Measurements from ENCODE around the gene GATA5.

Gene GATA5

DNA sequence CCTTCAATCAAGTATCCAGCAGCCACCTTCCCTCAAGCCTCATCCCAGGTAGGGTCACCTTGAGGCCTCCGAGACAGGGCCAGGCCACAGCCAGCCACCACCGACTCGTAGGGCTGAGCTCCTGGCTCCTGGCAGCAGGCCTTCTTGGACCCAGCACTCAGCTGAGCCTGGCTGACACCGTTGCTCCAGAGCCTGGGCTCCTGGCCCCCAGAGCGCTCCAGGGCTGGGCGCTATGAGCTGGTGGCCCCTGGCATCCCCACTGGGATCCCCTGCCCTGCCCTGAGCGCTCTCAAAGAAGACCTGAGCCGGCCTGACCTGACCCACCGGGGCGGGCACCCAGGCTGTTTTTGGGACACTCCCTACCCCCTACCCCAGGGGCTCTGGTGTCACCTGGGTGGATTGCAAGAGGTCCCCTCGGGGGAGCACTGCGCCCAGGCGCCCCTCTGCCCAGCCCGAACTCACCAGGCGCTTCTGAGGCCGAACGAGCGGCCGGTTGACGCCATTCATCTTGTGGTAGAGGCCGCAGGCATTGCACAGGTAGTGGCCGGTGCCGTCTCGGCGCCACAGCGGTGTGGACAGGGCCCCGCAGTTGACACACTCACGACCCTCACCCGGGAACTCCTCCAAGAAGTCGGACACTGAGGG is 2.7 kb downstream of the GATA5 start:
- DNase-seq (ENCODE audit: low spot score): no peak

DNA sequence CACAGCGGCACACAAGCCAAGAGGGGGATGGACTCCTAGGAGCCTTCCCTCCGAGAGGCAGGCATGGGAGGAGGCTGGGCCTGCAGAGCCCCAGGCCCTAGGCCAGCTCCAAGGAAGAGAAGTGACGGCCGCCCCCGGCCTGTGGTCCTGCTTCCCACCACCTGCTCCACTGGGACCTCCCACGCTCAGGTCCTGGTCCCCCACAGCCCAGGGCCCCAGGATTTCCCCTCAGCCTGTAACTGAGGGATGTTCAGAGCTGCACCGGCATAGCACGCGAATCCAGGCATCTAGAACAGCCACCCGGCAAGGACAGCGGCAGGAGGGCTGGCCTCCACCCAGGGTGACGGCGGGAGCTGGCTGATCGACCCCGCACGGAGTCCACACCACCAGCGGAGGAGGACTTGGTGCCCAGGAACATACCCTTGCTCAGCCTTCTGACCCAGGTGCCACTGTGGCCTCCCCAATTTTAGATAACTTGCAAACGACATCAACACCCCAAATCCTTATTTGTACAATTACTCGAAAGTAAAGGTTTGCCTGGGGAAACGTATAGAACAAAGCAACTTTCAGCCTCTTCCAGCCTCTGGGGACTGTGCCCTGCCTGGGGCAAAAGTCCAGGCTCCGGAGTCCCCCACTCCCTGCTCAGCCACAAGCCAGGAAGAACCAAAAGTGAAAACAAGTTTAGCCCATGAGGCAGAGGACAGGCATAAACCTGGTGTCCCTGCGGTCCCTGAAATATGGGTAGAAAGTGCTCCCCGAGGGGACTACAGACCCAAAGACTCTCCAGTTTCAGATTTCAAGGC is 3.5 kb downstream of the GATA5 start:
- no peak for DNase-seq (ENCODE audit: low spot score)

DNA sequence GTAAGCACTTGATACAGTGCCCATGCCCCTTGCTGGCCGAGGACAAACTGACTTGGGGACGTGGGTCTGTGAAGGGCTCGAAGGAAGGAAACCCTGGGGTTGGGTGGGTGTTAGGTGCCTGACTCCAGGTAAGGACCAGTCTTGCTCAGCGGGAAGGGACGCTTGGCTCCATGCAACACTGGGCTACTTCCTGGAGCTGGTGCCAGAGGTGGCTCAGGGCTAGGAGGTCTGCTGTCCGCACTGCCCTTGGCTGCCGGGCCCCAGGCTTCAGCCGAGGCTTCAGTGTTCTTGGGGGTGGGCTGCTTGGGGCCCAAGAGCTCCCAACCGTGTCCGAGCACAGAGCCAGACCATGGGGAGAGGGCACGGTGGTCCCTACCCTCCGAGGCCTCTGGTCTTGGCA is 5.3 kb downstream of the GATA5 start:
- DNase-seq (ENCODE audit: low spot score): no peak

DNA sequence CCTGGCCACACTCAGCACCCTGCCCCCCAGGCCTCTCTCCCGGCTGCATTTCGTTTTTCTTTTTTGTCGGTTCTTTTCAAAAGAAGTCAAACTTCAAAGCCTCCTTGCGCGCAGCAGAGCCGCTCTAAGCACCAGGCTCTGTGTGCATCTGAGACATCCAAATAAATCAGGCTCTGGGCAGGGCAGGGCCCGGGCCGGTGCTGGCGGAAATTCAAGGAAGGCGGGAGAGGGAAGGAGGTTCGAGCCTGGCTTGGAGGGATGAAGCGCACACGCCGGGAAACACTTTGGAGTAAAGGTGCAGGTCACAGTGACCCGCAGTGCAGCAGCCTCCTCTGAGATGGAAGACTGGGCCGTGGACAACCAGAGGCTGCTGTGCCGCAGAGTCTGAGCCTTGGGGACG is 5.8 kb downstream of the GATA5 start:
- no peak for DNase-seq (ENCODE audit: low spot score)

DNA sequence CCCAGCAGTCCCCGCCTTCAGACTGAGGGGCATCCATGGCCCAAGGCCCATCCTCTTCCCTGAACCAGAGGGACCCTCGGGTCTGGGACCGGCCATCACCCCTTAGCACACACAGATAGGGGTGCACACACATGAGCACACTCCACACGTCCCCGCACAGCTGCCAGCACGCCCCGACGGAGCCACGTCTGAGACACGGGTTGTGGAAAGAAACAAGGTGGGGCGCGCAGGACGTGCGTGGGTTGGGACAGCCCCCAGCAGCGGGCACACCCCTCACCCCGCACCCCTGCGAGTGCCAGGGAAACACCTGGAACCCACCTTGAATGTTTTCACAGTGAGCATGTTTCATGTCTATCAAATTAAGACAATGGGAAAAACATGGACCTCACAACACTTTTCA is 6.4 kb downstream of the GATA5 start:
- DNase-seq (ENCODE audit: low spot score): no peak

DNA sequence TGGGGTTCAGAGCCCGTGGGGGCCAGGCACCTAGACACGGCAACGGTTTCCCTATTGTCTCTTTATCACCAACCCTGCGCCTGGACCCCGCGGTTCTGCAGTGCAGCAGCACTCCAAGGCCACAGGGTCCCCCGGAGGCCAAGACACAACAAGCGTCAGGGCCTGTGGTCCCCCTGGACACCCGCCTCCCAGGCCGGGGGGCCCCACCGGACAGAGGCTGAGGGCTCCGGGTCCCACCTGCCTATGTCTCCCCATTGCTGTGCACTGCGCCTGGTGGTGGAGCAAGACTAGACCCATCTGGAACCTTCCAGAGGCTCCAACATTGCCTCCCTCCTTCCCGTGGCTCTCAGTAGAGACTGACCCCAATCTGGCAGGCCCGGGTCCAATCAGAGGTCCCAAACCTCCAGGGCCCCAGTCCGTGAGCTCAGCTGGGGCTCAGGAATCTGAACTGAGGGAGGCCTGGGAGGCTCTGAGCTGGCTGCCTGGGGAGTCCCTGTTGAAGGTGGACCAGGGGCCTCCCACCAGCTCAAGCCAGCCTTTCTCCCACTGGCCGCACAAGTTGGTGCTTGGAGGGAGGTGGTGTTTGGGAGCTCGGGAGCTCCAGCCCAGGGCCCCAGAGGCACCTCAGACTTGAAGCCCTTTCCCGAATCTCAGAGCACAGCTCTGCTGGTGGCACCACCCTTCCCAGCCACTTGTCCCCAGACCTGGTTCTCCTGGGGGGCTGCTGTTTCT is 8.8 kb downstream of the GATA5 start:
- no peak for DNase-seq (ENCODE audit: low spot score)

DNA sequence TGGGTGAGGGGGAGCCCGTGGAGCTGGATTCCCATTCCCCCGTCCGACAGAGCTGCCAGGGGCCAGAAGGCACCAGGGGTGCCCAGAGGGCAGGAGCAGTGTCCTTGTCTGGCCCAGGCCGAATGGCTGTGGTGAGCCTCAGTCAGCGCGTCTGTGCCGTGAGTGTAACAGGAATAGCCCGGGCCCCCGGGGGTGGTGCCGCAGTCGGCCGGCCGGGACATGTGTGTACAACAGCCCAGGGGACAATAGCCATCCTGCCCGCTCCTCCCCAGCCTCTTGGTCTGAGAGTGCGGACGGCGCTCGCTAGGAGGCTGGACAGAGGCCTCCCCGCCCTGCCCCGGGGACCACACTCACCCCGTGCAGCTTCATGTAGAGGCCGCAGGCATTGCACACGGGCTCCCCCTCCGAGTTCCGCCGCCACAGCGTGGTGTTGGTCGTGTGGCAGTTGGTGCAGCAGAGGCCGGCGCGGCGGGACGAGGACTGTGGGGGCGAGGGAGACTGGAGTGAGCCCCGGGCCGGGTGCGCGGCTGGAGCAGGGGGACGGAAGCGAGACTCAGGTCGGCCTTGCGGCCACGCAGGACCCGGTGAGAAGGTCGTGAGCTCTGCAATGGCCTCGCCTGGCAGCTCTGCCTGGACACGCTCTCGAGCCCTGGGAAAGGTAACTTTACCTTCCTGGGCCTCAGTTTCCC is 9.6 kb downstream of the GATA5 start:
- DNase-seq (ENCODE audit: low spot score): no peak

DNA sequence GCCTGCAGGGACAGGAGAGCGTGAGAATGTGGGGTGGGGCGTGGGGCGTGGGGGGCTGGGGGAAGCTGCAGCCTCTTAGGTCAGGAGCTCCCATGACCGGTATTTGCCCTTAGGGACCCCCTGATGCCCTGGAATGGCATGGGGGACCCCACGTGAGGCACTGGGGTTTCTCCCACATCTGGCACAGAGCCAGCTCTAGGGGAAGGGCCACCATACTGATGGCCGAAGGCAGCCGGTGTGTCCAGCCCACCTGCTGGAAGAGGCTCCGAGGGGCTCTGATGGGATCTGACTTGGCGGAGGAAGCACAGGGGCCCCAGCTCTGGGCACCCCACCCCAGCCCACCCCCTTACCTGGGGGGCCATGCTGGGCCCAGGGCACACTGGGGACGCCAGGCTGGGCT is 10.8 kb downstream of the GATA5 start:
- DNase-seq (ENCODE audit: low spot score): no peak

DNA sequence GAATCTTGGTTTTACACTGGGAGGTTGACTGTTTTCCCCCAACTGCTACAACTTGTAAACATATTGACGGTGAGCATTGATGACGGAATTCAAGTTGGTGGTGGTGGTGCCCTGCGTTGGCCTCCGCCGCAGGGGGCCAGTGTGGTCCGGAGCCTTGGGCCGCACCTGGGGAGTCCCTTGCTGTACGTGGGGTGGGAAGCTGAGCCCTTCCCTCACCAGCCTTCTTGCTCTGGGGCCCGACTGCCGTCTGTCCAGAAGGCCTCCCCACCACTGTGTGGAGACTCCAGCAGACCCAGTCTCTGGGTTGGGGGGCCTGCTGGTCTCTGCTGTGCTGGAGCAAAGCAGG is 11.4 kb downstream of the GATA5 start:
- no peak for DNase-seq (ENCODE audit: low spot score)

DNA sequence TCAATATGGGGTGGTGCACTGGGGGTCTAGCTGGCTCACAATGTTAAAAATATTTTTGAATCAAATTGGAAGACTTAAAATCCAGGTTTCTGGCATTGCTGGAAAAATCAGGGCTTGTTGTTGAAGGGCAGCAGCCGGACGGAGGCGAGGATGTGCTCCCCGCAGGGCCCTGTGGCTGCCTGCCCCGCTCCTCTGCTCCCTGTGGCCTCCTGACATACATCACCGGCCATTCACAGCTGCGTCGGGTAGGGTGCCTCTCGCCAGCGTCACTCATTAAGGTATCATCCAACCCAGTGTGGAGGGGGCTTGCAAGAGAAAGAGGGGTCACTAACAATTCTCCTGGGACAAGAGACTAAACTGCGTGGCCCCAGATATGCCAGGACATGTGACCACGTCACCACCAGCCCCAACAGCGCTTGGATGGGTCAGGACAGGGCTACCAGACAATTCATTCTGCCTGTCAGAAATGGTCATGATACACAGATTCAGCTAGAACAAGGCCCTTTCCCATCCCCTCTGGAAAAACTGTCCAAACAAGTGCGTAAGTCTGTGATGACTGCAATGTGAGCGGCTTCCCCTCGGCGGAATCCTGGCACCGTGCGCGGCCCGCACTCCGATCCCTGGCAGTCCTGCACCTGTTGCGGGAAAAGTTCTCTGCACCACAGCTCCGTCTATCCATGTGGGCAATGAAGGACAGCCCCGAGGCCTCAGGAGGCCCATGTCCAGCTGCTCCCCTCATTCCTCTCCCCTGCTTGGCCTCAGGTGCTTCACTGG is 12.0 kb downstream of the GATA5 start:
- no peak for DNase-seq (ENCODE audit: low spot score)

DNA sequence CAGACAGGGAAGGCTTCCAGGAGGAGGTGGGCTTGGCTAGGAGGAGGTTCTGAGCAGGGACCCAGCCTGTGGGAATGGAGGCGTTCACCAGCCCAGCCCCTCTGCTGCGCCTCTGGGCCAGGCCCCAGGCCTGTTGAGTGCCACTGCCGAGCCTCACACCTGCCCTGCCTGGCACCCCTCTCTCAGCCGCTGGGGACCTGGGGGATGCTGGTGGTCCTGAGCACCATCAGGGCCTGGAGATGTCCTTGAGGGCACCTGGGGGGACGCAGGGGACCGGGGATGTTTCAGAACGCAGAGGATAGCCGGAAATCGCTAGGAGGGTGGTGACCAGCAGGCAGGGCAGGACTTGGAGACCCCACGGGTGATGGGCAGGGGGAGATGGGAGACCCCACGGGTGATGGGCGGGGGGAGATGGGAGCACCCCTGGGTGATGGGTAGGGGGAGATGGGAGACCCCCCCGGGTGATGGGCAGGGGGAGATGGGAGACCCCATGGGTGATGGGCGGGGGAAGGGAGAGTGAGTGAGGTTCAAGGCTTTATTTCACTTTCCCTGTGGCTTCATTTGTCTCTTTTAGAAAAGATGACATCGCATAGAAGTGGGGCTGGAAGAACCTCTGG is 12.7 kb downstream of the GATA5 start:
- DNase-seq (ENCODE audit: low spot score): no peak

DNA sequence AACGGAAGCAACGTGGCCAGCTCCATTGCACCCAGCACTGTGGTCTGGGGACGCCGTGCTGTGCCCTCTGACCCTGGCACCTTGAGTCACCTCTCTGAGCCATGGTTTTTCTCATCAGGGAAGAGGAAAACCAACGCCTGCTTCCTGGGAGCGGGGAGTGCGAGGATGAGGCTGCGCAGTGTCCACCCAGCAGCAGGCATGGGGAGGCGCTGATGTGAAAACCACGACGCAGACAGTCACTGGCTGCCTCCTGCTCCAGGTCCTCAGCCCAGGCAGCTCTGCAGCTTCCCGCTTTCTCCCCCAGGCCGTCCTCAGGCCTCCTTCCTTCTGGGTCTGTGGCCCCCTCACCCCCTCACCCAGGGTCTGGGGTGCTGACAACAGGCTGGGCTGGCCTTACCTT is 14.0 kb downstream of the GATA5 start:
- no peak for DNase-seq (ENCODE audit: low spot score)

DNA sequence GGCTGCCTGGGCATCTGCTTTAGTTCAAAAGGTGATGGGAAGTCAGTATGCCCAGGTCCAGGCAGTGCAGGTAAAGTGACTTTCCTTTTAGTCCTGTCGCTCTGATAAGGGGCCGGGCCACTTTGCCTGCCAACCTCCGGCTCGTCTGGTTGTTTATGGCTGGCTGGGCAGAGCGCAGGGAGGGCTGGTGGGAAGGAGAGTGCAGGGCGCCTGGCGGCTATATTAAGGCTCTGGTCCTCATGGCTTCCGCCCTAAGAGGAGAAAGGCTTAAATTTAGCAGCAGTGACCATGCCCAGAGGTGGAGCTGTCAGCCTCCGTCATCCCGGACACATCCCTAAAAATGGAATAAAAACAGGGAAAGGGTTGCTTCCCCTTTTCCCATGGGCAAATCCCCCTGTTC is 14.6 kb downstream of the GATA5 start:
- no peak for DNase-seq (ENCODE audit: low spot score)

DNA sequence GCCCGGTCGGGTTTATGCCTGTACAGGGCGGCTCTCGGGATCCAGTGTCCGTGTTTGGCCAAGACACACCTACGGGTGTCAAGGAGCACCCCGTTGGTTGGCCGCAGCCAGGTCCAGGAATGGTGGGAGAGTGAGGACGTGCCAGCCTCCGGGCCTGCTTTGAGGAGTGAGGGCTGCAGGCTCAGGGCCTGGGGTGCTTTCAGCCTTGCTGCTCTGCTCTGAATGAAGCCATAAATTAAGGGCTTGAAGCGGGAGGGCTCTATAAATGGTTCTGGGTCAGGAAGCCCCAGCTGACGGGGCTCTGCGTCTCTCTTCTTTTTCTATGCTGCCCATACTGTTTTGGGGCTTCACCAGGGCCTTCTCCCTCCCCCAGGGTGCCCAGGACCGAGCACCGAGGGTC is 15.1 kb downstream of the GATA5 start:
- no peak for DNase-seq (ENCODE audit: low spot score)

DNA sequence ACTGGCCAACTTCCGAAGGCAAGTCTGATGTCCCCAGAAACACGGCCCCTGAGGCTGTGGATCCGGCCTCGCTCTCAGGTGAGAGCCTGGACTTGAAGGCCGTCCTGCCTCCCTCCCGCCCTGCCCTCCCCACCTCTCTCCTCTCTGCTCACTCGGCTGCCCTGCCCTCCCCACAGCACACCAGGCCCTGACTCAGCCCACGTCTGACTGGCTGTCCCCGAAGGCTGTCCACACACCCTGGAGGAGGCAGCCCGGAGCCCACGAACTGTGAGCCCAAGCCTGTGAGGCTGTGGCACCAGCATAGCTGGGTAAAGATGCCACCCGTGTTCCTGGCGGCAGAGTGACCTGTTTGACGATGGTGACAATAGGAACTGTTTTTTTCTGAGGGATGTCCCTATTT is 16.3 kb downstream of the GATA5 start:
- no peak for DNase-seq (ENCODE audit: low spot score)

DNA sequence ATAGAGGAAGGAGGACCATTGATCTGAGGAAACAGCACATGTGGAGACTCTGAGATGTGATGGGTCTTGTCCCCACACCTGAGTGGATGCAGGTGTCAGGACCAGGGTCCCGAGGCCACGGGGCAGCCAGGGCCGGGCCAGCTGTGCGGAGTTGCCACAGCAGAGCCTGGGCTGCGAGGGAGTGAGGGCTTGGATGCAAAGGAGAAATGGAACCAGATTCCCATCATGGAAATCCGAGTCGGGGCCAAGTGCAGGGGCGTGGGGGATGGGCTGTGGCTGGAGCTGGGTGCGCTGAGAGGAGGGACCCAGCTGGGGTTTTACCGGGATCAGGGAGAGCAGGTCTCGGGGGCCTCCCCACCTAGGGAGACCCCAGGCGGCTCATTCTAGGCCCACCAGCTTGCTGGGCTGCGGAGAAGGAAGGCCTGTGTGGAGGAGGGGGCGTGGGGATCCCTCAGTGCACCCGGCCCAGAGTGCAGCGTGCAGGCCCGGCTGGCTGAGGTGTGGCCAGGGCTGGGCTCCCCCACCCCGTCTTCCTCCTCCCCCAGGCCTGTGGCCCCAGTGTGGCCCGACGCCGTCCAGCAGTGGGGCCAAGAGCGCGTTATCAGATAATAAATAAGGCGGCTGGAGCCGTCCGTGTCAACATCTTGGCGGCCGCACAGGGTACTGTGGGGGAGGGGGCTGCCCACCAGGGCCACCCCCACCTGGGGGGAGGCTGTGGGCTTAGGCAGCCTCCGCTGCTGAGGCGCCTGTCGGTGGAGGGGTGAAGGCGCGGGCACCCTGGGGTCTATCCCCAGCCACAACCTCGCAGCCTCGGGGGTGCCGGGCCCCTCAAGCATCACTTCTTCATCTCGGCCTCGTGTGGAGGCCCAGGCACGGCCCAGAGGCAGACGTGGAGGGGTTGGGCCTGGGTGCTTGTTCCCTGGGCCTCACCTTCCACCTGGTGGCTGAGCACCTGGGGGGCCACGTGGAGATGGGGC is 17.2 kb downstream of the GATA5 start:
- no peak for DNase-seq (ENCODE audit: low spot score)

DNA sequence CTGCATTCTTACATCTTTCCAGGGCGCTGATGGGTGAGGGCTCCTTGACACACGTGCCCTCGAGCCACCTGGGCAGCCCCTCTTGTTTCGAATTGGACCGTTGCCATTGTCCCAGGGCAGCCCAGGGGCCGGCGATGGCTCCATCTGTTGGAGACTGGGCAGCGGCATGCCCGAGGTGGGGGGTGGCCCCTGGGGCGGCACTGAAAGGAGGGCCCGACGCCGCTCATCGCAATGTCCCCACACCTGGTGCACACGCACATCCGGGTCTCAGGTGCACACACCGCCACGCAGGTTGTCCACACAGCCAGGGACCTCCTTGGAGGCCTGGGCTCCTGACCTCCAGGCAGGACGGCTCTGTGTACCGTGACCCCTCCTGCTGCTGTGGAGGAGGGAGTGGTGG is 18.0 kb downstream of the GATA5 start:
- DNase-seq (ENCODE audit: low spot score): no peak

DNA sequence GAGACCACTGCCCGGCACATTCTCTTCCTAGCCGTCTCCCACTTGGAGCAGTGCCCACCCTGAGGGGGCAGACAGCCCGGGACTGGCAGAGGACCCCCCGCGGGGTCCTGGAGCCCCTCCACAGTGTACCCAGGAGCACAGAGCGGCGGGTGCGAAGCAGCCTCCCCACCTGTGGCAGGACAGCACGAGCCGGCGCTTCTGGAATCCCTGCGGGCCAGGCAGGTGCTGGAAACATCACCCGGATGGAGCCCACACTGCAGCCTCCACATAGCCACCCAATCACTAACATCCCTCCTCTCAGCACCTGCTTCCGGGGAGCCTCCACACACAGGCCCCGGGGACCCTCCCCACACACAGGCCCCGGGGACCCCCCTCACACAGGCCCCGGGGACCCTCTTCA is 18.7 kb downstream of the GATA5 start:
- DNase-seq (ENCODE audit: low spot score): no peak

DNA sequence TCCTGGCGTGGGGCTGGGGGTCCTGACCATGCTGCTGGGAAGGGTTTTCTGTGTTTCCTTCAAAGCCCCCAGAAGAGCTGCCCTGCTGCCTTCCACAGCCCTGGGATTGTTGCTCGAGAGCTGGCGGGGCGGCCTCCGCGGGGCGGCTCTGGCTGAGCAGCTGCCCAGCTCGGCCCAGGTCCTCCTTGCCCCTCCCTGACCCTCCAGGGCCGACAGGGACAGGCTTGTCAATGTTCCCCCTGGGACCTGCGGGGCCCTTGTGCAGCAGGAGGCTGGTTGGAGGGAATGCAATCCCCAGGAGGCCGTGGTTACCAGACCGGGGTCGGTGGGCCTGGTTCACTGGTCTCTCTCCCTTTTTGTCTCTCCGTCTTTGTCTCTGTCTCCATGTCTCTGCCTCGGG is 19.9 kb downstream of the GATA5 start:
- DNase-seq (ENCODE audit: low spot score): no peak

DNA sequence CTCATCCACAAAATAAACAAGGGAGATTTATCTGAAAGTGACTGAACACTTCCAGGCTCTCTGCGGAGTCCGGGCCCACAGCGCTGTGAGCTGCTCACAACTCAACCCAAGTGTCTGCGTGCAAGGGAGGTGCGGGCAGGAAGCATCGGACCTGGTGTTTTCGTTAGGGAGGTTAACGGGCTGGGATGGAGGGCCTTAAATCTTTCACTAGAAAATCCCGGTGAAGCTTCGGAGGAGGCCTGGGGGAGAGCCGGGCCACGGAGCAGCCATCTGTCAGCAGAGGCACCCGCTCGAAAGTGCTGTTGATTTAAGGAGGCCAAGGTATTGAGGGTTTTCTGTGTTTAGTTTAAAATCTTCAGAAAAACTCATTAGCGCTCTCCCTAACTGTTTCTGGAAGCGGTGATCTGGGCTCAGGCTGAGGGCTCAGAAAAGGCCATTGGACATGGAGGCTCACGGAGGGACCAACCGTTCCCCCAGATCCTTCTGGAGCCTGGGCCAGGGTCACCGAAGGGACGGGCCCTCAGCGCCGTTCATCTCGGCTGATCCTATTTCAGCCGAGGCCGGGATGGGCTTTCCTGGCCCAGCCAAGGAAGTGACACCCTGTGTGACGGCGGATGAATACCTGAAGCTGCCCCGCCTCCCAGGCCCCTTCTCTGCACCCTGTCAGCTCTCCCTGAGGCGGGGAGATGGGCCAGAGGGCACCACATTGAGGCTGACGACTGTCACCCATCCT is 20.7 kb downstream of the GATA5 start:
- DNase-seq (ENCODE audit: low spot score): no peak

All from pons (tissue), 1 donor.